SK-N-SH treated with all-trans-retinoic acid at 6 μM for 48 hours (cell line): Measurements from ENCODE around the gene PCNX3.

ENCODE experiments used
- ATAC-seq: fragments of 200-7000 bp; cut with Tn5 transposase; 3 replicates; pipeline ENCODE4 v1.9.1; 2020; ENCODE audit warnings: mild to moderate bottlenecking, moderate library complexity
- ARNTL ChIP-seq: fragments of 450-650 bp; formaldehyde crosslinking; IDR thresholded peaks from 2 replicates; pipeline ENCODE4 v1.5.0; 2020; ENCODE audit warnings: low read depth, mild to moderate bottlenecking, moderate library complexity, borderline replicate concordance
- BACH2 ChIP-seq: fragments of 250-450 bp; sonication (Bioruptor Pico); IDR thresholded peaks from 2 replicates; pipeline ENCODE4 v1.9.0; 2021; ENCODE audit warnings: mild to moderate bottlenecking, borderline replicate concordance
- CSDC2 ChIP-seq: fragments of 250-450 bp; sonication (Bioruptor Pico); IDR thresholded peaks from 2 replicates; pipeline ENCODE4 v1.5.0; 2020; ENCODE audit warnings: mild to moderate bottlenecking, moderate library complexity
- ESRRG ChIP-seq: fragments of 250-450 bp; sonication (Bioruptor Pico); IDR thresholded peaks from 2 replicates; pipeline ENCODE4 v1.6.1; 2021; ENCODE audit warnings: mild to moderate bottlenecking
- GLIS3 ChIP-seq: fragments of 250-450 bp; sonication (Bioruptor Pico); IDR thresholded peaks from 2 replicates; pipeline ENCODE4 v1.5.0; 2020; ENCODE audit warnings: mild to moderate bottlenecking, moderate library complexity
- ISL1 ChIP-seq: fragments of 250-450 bp; sonication (Bioruptor Pico); IDR thresholded peaks from 2 replicates; pipeline ENCODE4 v2.1.2; 2022; ENCODE audit warnings: mild to moderate bottlenecking, moderate library complexity
- OSR1 ChIP-seq: fragments of 250-450 bp; sonication (Bioruptor Pico); IDR thresholded peaks from 2 replicates; pipeline ENCODE4 v1.8.0; 2022; ENCODE audit warnings: moderate library complexity, mild to moderate bottlenecking, inconsistent platforms
- PATZ1 ChIP-seq: fragments of 250-450 bp; sonication (Bioruptor Pico); IDR thresholded peaks from 2 replicates; pipeline ENCODE4 v1.8.0; 2020; ENCODE audit warnings: mild to moderate bottlenecking, moderate library complexity, borderline replicate concordance
- PPARA ChIP-seq: fragments of 250-450 bp; sonication (Bioruptor Pico); IDR thresholded peaks from 2 replicates; pipeline ENCODE4 v1.5.0; 2020; ENCODE audit warnings: mild to moderate bottlenecking, borderline replicate concordance
- RARB ChIP-seq: fragments of 250-450 bp; sonication (Bioruptor Pico); IDR thresholded peaks from 2 replicates; pipeline ENCODE4 v1.8.0; 2021; ENCODE audit warnings: mild to moderate bottlenecking, moderate library complexity
- SNAI2 ChIP-seq: fragments of 250-450 bp; sonication (Bioruptor Pico); IDR thresholded peaks from 2 replicates; pipeline ENCODE4 v1.5.0; 2020; ENCODE audit warnings: mild to moderate bottlenecking, moderate library complexity
- TCF4 ChIP-seq: fragments of 250-450 bp; sonication (Bioruptor Pico); IDR thresholded peaks from 2 replicates; pipeline ENCODE4 v1.8.0; 2021; ENCODE audit warnings: mild to moderate bottlenecking, moderate library complexity, borderline replicate concordance
- TOX ChIP-seq: fragments of 250-450 bp; sonication (Bioruptor Pico); IDR thresholded peaks from 2 replicates; pipeline ENCODE4 v1.8.0; 2021; ENCODE audit warnings: mild to moderate bottlenecking, moderate library complexity, borderline replicate concordance
- TSHZ2 ChIP-seq: fragments of 250-450 bp; sonication (Bioruptor Pico); IDR thresholded peaks from 2 replicates; pipeline ENCODE4 v1.5.0; 2020; ENCODE audit warnings: mild to moderate bottlenecking, moderate library complexity
- ZFP30 ChIP-seq: fragments of 450-650 bp; formaldehyde crosslinking; IDR thresholded peaks from 2 replicates; pipeline ENCODE4 v1.5.0; 2022; ENCODE audit warnings: mild to moderate bottlenecking, moderate library complexity
- ZNF565 ChIP-seq: fragments of 450-650 bp; formaldehyde crosslinking; conservative IDR thresholded peaks from 2 replicates; pipeline ENCODE4 v1.5.0; 2020; ENCODE audit warnings: low read depth, mild to moderate bottlenecking, moderate library complexity
- ZNF70 ChIP-seq: fragments of 450-650 bp; formaldehyde crosslinking; IDR thresholded peaks from 2 replicates; pipeline ENCODE4 v1.5.0; 2020; ENCODE audit warnings: mild to moderate bottlenecking, moderate library complexity
- ZNF8 ChIP-seq: fragments of 450-650 bp; formaldehyde crosslinking; IDR thresholded peaks from 2 replicates; pipeline ENCODE4 v1.5.0; 2020; ENCODE audit warnings: mild to moderate bottlenecking, moderate library complexity
- TF ChIP-seq, protein P1 (sequence below): fragments of 250-450 bp; sonication (Bioruptor Pico); IDR thresholded peaks from 2 replicates; pipeline ENCODE4 v1.5.1; 2020; ENCODE audit warnings: low read depth, mild to moderate bottlenecking, moderate library complexity
- TF ChIP-seq, protein P2 (sequence below): fragments of 250-450 bp; sonication (Bioruptor Pico); IDR thresholded peaks from 2 replicates; pipeline ENCODE4 v1.8.0; 2021; ENCODE audit warnings: low read depth, mild to moderate bottlenecking, moderate library complexity, borderline replicate concordance

PCNX3 gene

GRCh38 chr11:65662799-65663638 is 47.4 kb downstream of the PCNX3 start, which contains the start of gene RELA:
TSS of gene RELA (minus strand) at chr11:65662916. CDS start at chr11:65662832, 84 bp downstream.
- ATAC-seq, result peak; percentile 89
- TF ChIP-seq PATZ1, result peak; percentile 51; the same call in 1 of the 2 replicates
- TF ChIP-seq TSHZ2 (CRISPR knock-in tag), result no peak

- peak; percentile 72 for ATAC-seq
- no peak for TF ChIP-seq TCF4 (CRISPR knock-in tag)
- no peak for TF ChIP-seq ZFP30
- TF ChIP-seq GLIS3 (CRISPR knock-in tag), result no peak
- TF ChIP-seq BACH2 (CRISPR knock-in tag), result no peak
- no peak for TF ChIP-seq PPARA
- TF ChIP-seq ESRRG, result no peak
- TF ChIP-seq, protein P1, sequence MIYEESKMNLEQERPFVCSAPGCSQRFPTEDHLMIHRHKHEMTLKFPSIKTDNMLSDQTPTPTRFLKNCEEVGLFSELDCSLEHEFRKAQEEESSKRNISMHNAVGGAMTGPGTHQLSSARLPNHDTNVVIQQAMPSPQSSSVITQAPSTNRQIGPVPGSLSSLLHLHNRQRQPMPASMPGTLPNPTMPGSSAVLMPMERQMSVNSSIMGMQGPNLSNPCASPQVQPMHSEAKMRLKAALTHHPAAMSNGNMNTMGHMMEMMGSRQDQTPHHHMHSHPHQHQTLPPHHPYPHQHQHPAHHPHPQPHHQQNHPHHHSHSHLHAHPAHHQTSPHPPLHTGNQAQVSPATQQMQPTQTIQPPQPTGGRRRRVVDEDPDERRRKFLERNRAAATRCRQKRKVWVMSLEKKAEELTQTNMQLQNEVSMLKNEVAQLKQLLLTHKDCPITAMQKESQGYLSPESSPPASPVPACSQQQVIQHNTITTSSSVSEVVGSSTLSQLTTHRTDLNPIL (CRISPR knock-in tag), result no peak
- no peak for TF ChIP-seq ISL1 (CRISPR knock-in tag)
- TF ChIP-seq, protein P2, sequence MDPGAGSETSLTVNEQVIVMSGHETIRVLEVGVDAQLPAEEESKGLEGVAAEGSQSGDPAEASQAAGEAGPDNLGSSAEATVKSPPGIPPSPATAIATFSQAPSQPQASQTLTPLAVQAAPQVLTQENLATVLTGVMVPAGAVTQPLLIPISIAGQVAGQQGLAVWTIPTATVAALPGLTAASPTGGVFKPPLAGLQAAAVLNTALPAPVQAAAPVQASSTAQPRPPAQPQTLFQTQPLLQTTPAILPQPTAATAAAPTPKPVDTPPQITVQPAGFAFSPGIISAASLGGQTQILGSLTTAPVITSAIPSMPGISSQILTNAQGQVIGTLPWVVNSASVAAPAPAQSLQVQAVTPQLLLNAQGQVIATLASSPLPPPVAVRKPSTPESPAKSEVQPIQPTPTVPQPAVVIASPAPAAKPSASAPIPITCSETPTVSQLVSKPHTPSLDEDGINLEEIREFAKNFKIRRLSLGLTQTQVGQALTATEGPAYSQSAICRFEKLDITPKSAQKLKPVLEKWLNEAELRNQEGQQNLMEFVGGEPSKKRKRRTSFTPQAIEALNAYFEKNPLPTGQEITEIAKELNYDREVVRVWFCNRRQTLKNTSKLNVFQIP (CRISPR knock-in tag), result no peak
- no peak for TF ChIP-seq PATZ1
- TF ChIP-seq ZNF8 (CRISPR knock-in tag), result no peak
- TF ChIP-seq TOX, result no peak
- TF ChIP-seq, all 23 proteins: peak for 0
Measured at GRCh38 chr11:65663639-65664200, 48.1 kb downstream of the PCNX3 start.

DNA sequence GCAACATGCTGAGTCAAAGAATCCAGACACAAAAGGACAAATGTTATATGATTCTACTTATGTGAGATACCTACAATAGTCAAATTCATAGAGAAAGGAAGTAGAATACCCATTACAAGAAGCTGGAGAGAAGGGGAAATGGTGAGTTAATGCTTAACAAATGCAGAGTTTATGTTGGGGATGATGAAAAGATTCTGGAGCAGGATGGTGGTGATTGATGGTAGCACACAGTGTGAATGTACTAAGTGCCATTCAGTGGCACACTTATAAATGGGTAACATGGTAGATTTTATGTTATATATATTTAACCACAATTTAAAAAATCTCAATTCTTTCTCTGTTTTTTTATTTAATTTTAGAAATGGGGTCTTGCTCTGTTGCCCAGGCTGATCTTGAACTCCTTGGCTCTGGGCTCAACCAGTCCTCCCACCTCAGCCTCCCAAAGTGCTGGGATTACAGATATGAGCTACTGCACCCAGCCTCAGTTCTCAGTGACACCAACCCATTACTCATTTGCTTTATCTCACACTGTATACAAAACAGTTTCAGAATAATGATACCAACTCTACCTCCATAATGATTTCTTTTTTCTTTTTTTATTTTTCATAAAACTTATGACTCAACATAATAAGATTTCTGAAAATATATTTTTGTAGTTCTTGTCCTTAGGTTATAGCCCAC is 56.7 kb downstream of the PCNX3 start:
- ATAC-seq, result no peak
- TF ChIP-seq PATZ1 (no peak), PPARA (no peak), TSHZ2 (CRISPR knock-in tag) (no peak), TCF4 (CRISPR knock-in tag) (no peak), OSR1 (CRISPR knock-in tag) (no peak), ZNF70 (CRISPR knock-in tag) (no peak), SNAI2 (CRISPR knock-in tag) (no peak), ZFP30 (no peak), CSDC2 (CRISPR knock-in tag) (no peak), ZNF565 (CRISPR knock-in tag) (no peak), ARNTL (CRISPR knock-in tag) (no peak), RARB (CRISPR knock-in tag) (no peak), BACH2 (CRISPR knock-in tag) (no peak)
